Lung (tissue), 12 donors: ENCODE measurements around the gene FAM83D. TPM values are rescaled to one million over a fixed set of nuclear protein-coding genes. Genes with fewer than 3 reads are reported as not detected.

Experiments
- ATAC-seq: fragments of 200-7000 bp; cut with Tn5 transposase; one replicate; pipeline ENCODE4 v1.9.1; 2020; ENCODE audit warnings: moderate number of reproducible peaks; ENCODE audit not compliant: insufficient read depth, low FRiP score
- DNase-seq, 3 donors: peaks; one replicate each; pipeline ENCODE4 v3.0.0-alpha.2; 2013 to 2017
- H3K27ac ChIP-seq, 2 donors: one replicate each; pipeline ENCODE4 v1.5.1; 2013; ENCODE audit warnings: mild to moderate bottlenecking in 2 of 2, moderate library complexity in 2 of 2, control low read depth in 1 of 2, inconsistent platforms in 1 of 2, low read depth in 1 of 2, low read length in 1 of 2
- H3K27me3 ChIP-seq, 3 donors: one replicate each; pipeline ENCODE4 v1.5.1; 2013; ENCODE audit warnings: low read length in 2 of 3; ENCODE audit not compliant: control insufficient read depth in 3 of 3, insufficient read depth in 3 of 3
- H3K36me3 ChIP-seq, 4 donors: one replicate each; pipeline ENCODE4 v1.5.1; 2013; ENCODE audit warnings: low read length in 4 of 4, mild to moderate bottlenecking in 1 of 4, moderate library complexity in 1 of 4; ENCODE audit not compliant: control insufficient read depth in 4 of 4, insufficient read depth in 4 of 4
- H3K4me1 ChIP-seq, 5 donors: one replicate each; pipeline ENCODE4 v1.5.1; 2013; ENCODE audit warnings: low read length in 5 of 5, mild to moderate bottlenecking in 2 of 5, moderate library complexity in 1 of 5; ENCODE audit not compliant: control insufficient read depth in 5 of 5, insufficient read depth in 5 of 5
- H3K4me3 ChIP-seq: one replicate; pipeline ENCODE4 v1.5.1; 2013; ENCODE audit warnings: mild to moderate bottlenecking, control low read depth, moderate library complexity
- H3K9ac ChIP-seq, 2 donors: one replicate each; pipeline ENCODE4 v1.5.1; 2013; ENCODE audit warnings: low read length in 2 of 2, control low read depth in 1 of 2; ENCODE audit not compliant: insufficient read depth in 1 of 2
- H3K9me3 ChIP-seq, 4 donors: one replicate each; pipeline ENCODE4 v1.5.1; 2013; ENCODE audit warnings: low read length in 3 of 4, mild to moderate bottlenecking in 1 of 4, moderate library complexity in 1 of 4; ENCODE audit not compliant: control insufficient read depth in 4 of 4, insufficient read depth in 3 of 4
- CTCF ChIP-seq: IDR thresholded peaks from 2 replicates; pipeline ENCODE4 v1.5.1; 2012; ENCODE audit warnings: mild to moderate bottlenecking; ENCODE audit errors: control extremely low read depth, extremely low read depth
- WGBS, 2 donors: extraction: QIAGEN DNeasy Blood & Tissue Kit; methylation state at CpG; one replicate each; pipeline ENCODE4 v1.1.7; 2013; 5-methylcytosine and 5-hydroxymethylcytosine counted together
- polyA plus RNA-seq, 2 donors: library from polyadenylated mRNA; stranded (reverse); fragments of 200-250 nt; gene quantifications; one replicate each; pipeline ENCODE4 v1.2.1, GENCODE V29; 2013
- total RNA-seq, 2 donors: library from RNA; depleted of rRNA in 1 of 2; stranded (reverse); fragments of >200 nt in 1 of 2; gene quantifications; one replicate each; pipeline ENCODE4 v1.2.1, GENCODE V29; 2014 to 2021
- donor health status: control.
- donor health status: control.
- donor health status: Bipolar disorder and iron deficiency.
- donor health status: healthy.
- donor health status: DM: yes; HTN: yes; CAD: no.

FAM83D gene
- total and polyA plus RNA-seq, 4 donors, result 0.94 to 3.6 (median 2.8) TPM

DNA sequence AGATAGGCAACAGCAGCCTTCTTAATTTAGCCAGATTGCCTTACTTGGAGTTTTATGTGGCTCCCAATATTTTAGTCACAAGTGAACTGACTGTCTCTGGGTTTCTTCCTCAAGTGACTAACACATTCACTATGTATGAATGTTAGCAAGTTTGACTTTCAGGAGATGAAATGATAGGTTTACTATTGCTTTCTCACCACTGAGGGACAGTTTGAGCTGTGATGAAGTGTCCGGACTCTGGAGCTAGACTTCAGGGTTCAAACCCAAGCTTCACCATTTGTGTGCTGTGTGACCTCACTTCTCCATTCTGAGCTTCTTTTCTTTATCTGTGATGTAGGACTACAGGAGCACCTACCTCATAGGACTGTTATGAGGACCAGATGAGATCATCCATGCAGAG, 44.1 kb downstream of the FAM83D start:
- 96% methylated on average over 1 of the region's 1 CpG for WGBS, 2 donors
- no peaks in the 10 kb centered on the region for H3K27me3 ChIP-seq
- no peaks in the 10 kb centered on the region for H3K9me3 ChIP-seq
- H3K4me1 ChIP-seq, result peaks cover 0 to 3% (median 0%) of the 10 kb centered on the region in 5 donors
- no peak overlapping the region for H3K4me3 ChIP-seq
- TF ChIP-seq CTCF, result no peak
- peak overlapping the region in 1 of 2 donors; percentile 17 for H3K27ac ChIP-seq
- DNase-seq, result no peak
- peaks cover 8 to 21% (median 13%) of the 10 kb centered on the region in 4 donors for H3K36me3 ChIP-seq
- H3K9ac ChIP-seq, result no peak overlapping the region
- no peak for ATAC-seq

DNA sequence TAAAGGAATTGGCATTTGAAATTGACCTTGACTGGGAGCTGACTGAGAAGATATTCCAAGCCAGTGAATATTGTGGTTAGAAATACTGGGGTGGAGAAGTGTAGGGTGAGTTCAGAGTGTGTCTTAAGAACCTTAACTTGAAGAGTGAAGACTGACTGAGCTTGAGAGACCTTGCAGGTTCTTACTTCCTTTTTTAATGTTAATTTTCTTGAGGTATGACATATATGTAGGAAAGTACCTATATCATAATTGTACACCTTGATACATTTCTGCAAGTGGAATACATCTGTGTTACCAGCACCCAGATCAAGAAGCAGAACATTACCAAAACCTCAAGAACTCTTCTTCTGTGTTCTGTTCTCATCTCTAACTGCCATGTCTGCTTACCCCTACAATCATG, 46.9 kb downstream of the FAM83D start:
- Histone ChIP-seq H3K36me3 (peaks cover 9 to 21% (median 13%) of the 10 kb centered on the region in 4 donors), H3K27ac (no peak overlapping the region), H3K9ac (no peak overlapping the region), H3K9me3 (no peaks in the 10 kb centered on the region), H3K4me3 (no peak overlapping the region), H3K27me3 (no peaks in the 10 kb centered on the region), H3K4me1 (peaks cover 0 to 9% (median 0%) of the 10 kb centered on the region in 5 donors)
- DNase-seq (no peak), ATAC-seq (no peak)
- TF ChIP-seq CTCF, result no peak

GRCh38 chr20:38973645-38974044, 47.4 kb downstream of the FAM83D start:
- H3K9ac ChIP-seq, result no peak overlapping the region
- no peak overlapping the region for H3K27ac ChIP-seq
- peak in 2 of 3 donors; percentile 11 to 19 for DNase-seq
- H3K36me3 ChIP-seq, result peaks cover 8 to 21% (median 13%) of the 10 kb centered on the region in 4 donors
- no peaks in the 10 kb centered on the region for H3K27me3 ChIP-seq
- WGBS, 2 donors, result 78 to 86% methylated on average over 5 of the region's 5 CpGs
- TF ChIP-seq CTCF, result no peak
- peaks cover 0 to 9% (median 0%) of the 10 kb centered on the region in 5 donors for H3K4me1 ChIP-seq
- no peak overlapping the region for H3K4me3 ChIP-seq
- no peak for ATAC-seq
- H3K9me3 ChIP-seq, result no peaks in the 10 kb centered on the region

DNA sequence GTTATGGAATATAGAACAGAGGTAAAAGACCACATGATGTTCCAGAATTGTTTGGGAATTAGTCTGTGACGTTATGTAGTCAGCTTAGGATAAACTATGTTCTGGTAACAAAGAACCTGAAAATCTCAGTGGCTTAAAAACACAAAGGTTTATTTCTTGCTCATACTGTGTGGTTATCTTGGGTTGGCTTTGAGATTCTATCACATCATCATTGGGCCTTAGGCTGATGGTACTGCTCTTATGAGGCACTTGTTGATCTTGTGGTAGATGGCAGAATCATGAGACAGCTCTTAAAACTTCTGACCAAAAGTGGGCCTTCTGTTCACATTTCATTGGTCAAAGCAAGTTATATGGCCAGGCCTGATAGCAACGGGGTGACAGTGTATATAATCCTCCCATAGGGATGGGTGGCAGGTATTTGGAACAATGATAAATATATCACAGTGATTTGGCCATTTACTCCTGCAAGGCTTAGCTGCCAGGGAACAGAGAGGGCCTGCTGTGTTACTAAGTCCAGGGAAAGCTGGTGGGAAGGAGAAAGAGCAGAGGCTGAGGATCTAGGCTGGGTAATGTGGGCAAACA, 49.4 kb downstream of the FAM83D start:
- H3K27ac ChIP-seq, result peak overlapping the region in 1 of 2 donors; percentile 3

More for the DNA sequence above, 49.4 kb downstream of the FAM83D start:
- TF ChIP-seq CTCF, result no peak
- H3K9ac ChIP-seq, result no peak overlapping the region
- H3K36me3 ChIP-seq, result peaks cover 3 to 15% (median 5%) of the 10 kb centered on the region in 4 donors
- 88 to 90% methylated on average over 2 of the region's 2 CpGs for WGBS, 2 donors
- H3K9me3 ChIP-seq, result no peaks in the 10 kb centered on the region
- H3K27me3 ChIP-seq, result no peaks in the 10 kb centered on the region
- DNase-seq (no peak), ATAC-seq (no peak)
- peaks cover 0 to 9% (median 0%) of the 10 kb centered on the region in 5 donors for H3K4me1 ChIP-seq
- H3K4me3 ChIP-seq, result no peak overlapping the region
